ENCODE measurements around the gene IFIT1B. TPM values are rescaled to one million over a fixed set of nuclear protein-coding genes. Genes with fewer than 3 reads are reported as not detected.

The IFIT1B gene
- total and polyA plus RNA-seq, 8 donors, result 0.05 TPM; not detected in 7

- Histone ChIP-seq H3K27me3 (no peaks in the 10 kb centered on the region), H3K36me3 (no peaks in the 10 kb centered on the region), H3K4me3 (no peak overlapping the region), H3K9me3 (no peaks in the 10 kb centered on the region), H3K4me1 (peaks cover 0 to 11% (median 6%) of the 10 kb centered on the region in 3 donors), H3K27ac (no peak overlapping the region)
- no peak for TF ChIP-seq CTCF (IDR thresholded peaks at IDR 0.05)
- DNase-seq (no peak), FAIRE-seq (no peak), ATAC-seq (no peak)
- intact Hi-C loops (cut with DNase I), result loop anchor here (5.0 to 10.0 kb wide), 4 partner anchors 123 to 138 kb away; no protein-coding TSS in a partner anchor
- 27 to 32% methylated on average over 1 of the region's 1 CpG for WGBS, 2 donors
These were observed 51.0 kb downstream of the IFIT1B start for GRCh38 chr10:89428877-89429276.

- Histone ChIP-seq H3K4me3 (no peak overlapping the region), H3K9me3 (no peaks in the 10 kb centered on the region), H3K4me1 (peaks cover 0 to 8% (median 6%) of the 10 kb centered on the region in 3 donors), H3K27ac (no peak overlapping the region), H3K27me3 (no peaks in the 10 kb centered on the region), H3K36me3 (no peaks in the 10 kb centered on the region)
- DNase-seq (no peak), ATAC-seq (peak; percentile 43 to 78 (median 64)), FAIRE-seq (no peak)
- intact Hi-C loops (cut with DNase I), result no loop called here
- WGBS, 2 donors, result 36% methylated on average over 3 of the region's 3 CpGs
- TF ChIP-seq CTCF (IDR thresholded peaks at IDR 0.05), result no peak
These were observed 54.1 kb downstream of the IFIT1B start for GRCh38 chr10:89431977-89432376.

Other genes starting within 250 kb of the IFIT1B start
- gene CH25H, start 170.7 kb upstream of the IFIT1B start, total RNA-seq, result 1 to 10 TPM in 1 of 6 donors, under 1 TPM in 4, not detected in 1; 0.32 to 1.9 (median 0.46) TPM
- under 1 TPM; 0.49 to 0.92 TPM for gene CH25H, start 170.7 kb upstream of the IFIT1B start, polyA plus RNA-seq
- gene LIPA, start 126.3 kb upstream of the IFIT1B start, total RNA-seq, result 10 to 100 TPM; 11.7 to 52.6 (median 17.6) TPM
- 10 to 100 TPM in 1 of 2 donors, 1 to 10 TPM in 1; 4.7 to 18.1 TPM for gene LIPA, start 126.3 kb upstream of the IFIT1B start, polyA plus RNA-seq
- 1 to 10 TPM; 1.3 to 7.5 (median 1.7) TPM for gene IFIT2, start 76.0 kb upstream of the IFIT1B start, total RNA-seq
- gene IFIT2, start 76.0 kb upstream of the IFIT1B start, polyA plus RNA-seq, result 1 to 10 TPM; 1.5 to 1.6 TPM
- 10 to 100 TPM in 1 of 6 donors, 1 to 10 TPM in 5; 2.3 to 11.6 (median 3.9) TPM for gene IFIT3, start 50.1 kb upstream of the IFIT1B start, total RNA-seq
- 1 to 10 TPM; 2.3 to 4.6 TPM for gene IFIT3, start 50.1 kb upstream of the IFIT1B start, polyA plus RNA-seq
- 1 to 10 TPM; 2.4 to 9.3 (median 3.8) TPM for gene IFIT1, start 14.6 kb downstream of the IFIT1B start, total RNA-seq
- gene IFIT1, start 14.6 kb downstream of the IFIT1B start, polyA plus RNA-seq, result 10 to 100 TPM in 1 of 2 donors, 1 to 10 TPM in 1; 4.0 to 11.4 TPM
- 1 to 10 TPM; 3.7 to 8.1 (median 4.2) TPM for gene IFIT5, start 36.5 kb downstream of the IFIT1B start, total RNA-seq
- gene IFIT5, start 36.5 kb downstream of the IFIT1B start, polyA plus RNA-seq, result 1 to 10 TPM; 2.9 to 6.1 TPM
- 10 to 100 TPM; 12.8 to 38.2 (median 28.4) TPM for gene SLC16A12, start 157.5 kb downstream of the IFIT1B start, total RNA-seq
- 10 to 100 TPM in 1 of 2 donors, 1 to 10 TPM in 1; 6.0 to 18.8 TPM for gene SLC16A12, start 157.5 kb downstream of the IFIT1B start, polyA plus RNA-seq

All from pancreas (tissue), 10 donors.